Endothelial cell (in vitro differentiated cells): Measurements from ENCODE around the gene AP3M1. TPM values are rescaled to one million over a fixed set of nuclear protein-coding genes. Genes with fewer than 3 reads are reported as not detected.

Experiments
- DNase-seq: peaks from one replicate; pipeline ENCODE4 v3.0.0; 2021; ENCODE audit warnings: low spot score
- H3K27ac Mint-ChIP-seq: one replicate; pipeline ENCODE4 v1.8.0; 2021; ENCODE audit warnings: mixed read lengths, inconsistent platforms; ENCODE audit not compliant: unreplicated experiment
- H3K27me3 Mint-ChIP-seq: one replicate; pipeline ENCODE4 v1.8.0; 2021; ENCODE audit warnings: mild to moderate bottlenecking, moderate library complexity, mixed read lengths, inconsistent platforms; ENCODE audit not compliant: unreplicated experiment
- H3K36me3 Mint-ChIP-seq: one replicate; pipeline ENCODE4 v1.8.0; 2021; ENCODE audit warnings: mild to moderate bottlenecking, low read depth, mixed read lengths, inconsistent platforms; ENCODE audit not compliant: unreplicated experiment
- H3K4me1 Mint-ChIP-seq: one replicate; pipeline ENCODE4 v1.8.0; 2021; ENCODE audit warnings: mild to moderate bottlenecking, mixed read lengths, inconsistent platforms; ENCODE audit not compliant: unreplicated experiment
- H3K4me3 Mint-ChIP-seq: one replicate; pipeline ENCODE4 v1.8.0; 2021; ENCODE audit warnings: mild to moderate bottlenecking, mixed read lengths, inconsistent platforms; ENCODE audit not compliant: unreplicated experiment
- H3K9me3 Mint-ChIP-seq: one replicate; pipeline ENCODE4 v1.8.0; 2021; ENCODE audit warnings: mixed read lengths, inconsistent platforms; ENCODE audit not compliant: unreplicated experiment
- total RNA-seq: library from RNA; stranded (reverse); fragmentation: NEBNext Ultra II Directional; extraction: Animal tissue kit (Norgen Biotek cat#: 25700); gene quantifications from one replicate; pipeline ENCODE4 v1.2.1, GENCODE V29; 2021; ENCODE audit not compliant: unreplicated experiment
- TF ChIP-seq, protein P1 (sequence below): fragments of 200-600 bp; sonication (generic); IDR thresholded peaks from one replicate; pipeline ENCODE4 v1.5.0; 2021; ENCODE audit warnings: antibody characterized with exemption; ENCODE audit not compliant: unreplicated experiment

AP3M1 gene
- total RNA-seq, 1 donor from 2014 or later = 43.7 TPM

DNA sequence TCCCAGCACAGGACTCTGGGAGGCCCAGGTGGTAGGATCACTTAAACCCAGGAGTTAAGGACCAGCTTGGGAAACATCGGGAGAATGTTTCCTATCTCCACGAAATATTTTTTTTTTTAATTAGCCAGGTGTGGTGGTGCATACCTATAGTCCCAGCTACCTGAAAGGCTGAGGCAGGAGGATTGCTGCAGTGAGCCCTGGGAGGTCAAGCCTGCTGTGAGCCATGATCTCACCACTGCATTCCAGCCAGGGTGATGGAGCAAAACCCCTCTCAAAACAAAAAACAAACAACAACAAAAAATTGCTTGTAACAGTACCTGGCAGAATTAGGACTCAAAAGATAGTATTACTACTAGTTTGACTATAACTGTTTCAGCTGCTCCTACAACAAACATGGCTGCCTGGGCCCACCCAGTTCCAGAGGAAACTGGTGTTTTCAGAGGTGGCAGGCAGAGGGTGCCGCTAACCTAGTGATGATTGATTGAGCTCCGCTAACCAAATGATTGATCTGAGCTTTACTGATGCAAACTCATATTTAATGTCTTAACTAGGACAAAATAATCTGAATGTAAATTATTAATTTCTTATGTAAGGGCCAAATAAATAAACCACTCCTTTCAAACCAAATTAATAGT lies 57.0 kb downstream of the AP3M1 start:
- no peak for DNase-seq
- Mint-ChIP-seq H3K9me3 (no peaks in the 10 kb centered on the region), H3K4me3 (no peak overlapping the region), H3K4me1 (no peaks in the 10 kb centered on the region), H3K27ac (no peak overlapping the region), H3K27me3 (no peaks in the 10 kb centered on the region), H3K36me3 (peaks cover 44% of the 10 kb centered on the region)
- TF ChIP-seq, protein P1, sequence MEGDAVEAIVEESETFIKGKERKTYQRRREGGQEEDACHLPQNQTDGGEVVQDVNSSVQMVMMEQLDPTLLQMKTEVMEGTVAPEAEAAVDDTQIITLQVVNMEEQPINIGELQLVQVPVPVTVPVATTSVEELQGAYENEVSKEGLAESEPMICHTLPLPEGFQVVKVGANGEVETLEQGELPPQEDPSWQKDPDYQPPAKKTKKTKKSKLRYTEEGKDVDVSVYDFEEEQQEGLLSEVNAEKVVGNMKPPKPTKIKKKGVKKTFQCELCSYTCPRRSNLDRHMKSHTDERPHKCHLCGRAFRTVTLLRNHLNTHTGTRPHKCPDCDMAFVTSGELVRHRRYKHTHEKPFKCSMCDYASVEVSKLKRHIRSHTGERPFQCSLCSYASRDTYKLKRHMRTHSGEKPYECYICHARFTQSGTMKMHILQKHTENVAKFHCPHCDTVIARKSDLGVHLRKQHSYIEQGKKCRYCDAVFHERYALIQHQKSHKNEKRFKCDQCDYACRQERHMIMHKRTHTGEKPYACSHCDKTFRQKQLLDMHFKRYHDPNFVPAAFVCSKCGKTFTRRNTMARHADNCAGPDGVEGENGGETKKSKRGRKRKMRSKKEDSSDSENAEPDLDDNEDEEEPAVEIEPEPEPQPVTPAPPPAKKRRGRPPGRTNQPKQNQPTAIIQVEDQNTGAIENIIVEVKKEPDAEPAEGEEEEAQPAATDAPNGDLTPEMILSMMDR = no peak

DNA sequence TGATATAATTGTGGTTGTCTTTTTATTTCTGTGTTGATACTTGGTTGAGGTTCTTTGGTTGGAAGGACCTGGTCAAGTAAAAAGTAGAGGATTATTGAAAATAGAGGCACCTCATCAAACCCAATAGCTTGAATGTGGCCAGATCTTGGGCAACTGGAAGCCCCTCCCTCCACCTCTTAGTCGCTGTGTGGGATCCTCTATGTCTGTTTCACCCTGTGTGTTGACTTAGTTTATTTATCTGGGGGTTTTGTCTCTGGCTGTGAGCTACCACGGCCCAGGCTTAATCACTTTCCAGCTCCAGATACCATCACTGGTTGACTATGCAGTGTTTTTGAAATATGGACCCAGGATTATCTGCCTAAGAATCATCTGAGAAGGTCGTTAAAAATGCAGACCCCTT lies 58.3 kb downstream of the AP3M1 start:
- Mint-ChIP-seq H3K27me3 (no peaks in the 10 kb centered on the region), H3K9me3 (no peaks in the 10 kb centered on the region), H3K27ac (no peak overlapping the region), H3K4me1 (no peaks in the 10 kb centered on the region), H3K36me3 (peaks cover 33% of the 10 kb centered on the region), H3K4me3 (no peak overlapping the region)
- TF ChIP-seq, protein P1 = no peak
- no peak for DNase-seq

DNA sequence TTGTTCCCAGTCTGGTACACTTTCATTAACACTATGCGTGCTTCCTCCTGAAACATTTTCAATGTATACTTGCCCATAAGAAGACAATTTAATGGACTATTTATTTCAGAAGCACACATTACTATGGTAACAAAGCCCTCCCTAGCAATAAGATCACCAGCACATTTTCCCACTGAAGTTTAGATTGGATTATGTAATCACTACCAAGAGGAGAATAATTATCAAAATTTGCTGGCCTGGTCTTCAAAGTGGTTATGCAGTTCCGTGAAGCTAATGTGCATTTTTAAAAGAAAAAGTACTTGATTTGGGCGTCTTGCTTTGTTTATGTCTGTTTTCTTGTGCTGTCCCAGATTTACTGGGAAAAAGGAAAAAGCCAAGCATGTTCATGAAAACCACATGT lies 61.9 kb downstream of the AP3M1 start:
- Mint-ChIP-seq H3K27me3 (no peaks in the 10 kb centered on the region), H3K4me1 (no peaks in the 10 kb centered on the region), H3K9me3 (no peaks in the 10 kb centered on the region), H3K4me3 (no peak overlapping the region), H3K36me3 (peaks cover 15% of the 10 kb centered on the region), H3K27ac (no peak overlapping the region)
- no peak for DNase-seq
- TF ChIP-seq, protein P1 = no peak

DNA sequence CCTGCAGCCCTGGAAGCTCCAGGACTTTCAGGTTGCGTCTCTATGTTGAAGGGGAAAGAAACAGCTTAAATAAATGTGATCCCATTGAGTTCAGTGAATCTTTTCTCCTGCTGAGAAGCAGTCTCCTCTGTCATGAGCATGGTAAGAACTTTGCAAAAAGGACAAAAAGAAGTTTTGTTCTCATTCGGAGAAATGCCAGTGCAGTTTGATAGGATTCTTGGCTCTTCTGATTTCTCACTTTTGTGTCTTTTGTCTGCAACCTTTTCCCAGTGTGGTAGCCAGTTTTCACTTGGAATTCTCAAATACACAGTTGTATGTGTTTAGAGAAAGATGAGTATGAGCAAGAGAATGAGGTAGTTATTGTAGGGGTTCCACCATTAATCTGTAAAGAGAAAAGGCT lies 64.3 kb downstream of the AP3M1 start:
- H3K36me3 Mint-ChIP-seq = peaks cover 18% of the 10 kb centered on the region
- H3K27ac Mint-ChIP-seq = no peak overlapping the region
- no peak overlapping the region for H3K4me3 Mint-ChIP-seq

DNA sequence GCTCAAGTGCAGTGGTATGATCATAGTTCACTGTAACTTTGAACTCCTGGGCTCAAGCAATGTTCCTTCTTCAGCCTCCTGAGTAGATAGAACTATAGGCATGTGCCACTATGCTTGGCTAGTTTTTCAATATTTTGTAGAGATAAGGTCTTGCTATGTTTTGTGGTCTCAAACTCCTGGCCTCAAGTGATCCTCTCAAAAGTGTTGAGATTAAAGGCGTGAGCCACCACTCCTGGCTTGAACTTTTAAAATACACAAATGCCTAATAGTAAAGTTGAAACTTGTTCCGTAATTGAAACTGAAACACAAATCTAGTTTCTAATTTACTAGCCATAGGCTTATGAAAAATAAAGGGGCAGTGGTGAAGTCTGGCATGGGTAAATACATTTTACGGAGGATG lies 65.7 kb downstream of the AP3M1 start:
- Mint-ChIP-seq H3K4me1 (peaks cover under 1% of the 10 kb centered on the region), H3K27ac (no peak overlapping the region), H3K27me3 (no peaks in the 10 kb centered on the region), H3K36me3 (peaks cover 15% of the 10 kb centered on the region), H3K4me3 (no peak overlapping the region), H3K9me3 (no peaks in the 10 kb centered on the region)
- DNase-seq = no peak
- TF ChIP-seq, protein P1 = no peak

More for the DNA sequence above, 64.3 kb downstream of the AP3M1 start:
- Mint-ChIP-seq H3K27me3 (no peaks in the 10 kb centered on the region), H3K4me1 (no peaks in the 10 kb centered on the region), H3K9me3 (no peaks in the 10 kb centered on the region)
- TF ChIP-seq, protein P1 = no peak
- DNase-seq = no peak
